HG03025 (cell line): ENCODE data around the gene ZSWIM7.
A peak's percentile ranks its signal among the peaks of the same experiment; 100 is the strongest.
"Not testable (repeated sequence)": the region's sequence is repeated elsewhere in the genome, so short reads cannot be mapped to it uniquely, and the experiment has no call there.

Experiments used
- ATAC-seq: cut with Tn5 transposase; IDR thresholded peaks from one replicate; pipeline ENCODE4 v1.9.1; 2021; ENCODE audit warnings: mild to moderate bottlenecking, moderate library complexity; ENCODE audit not compliant: unreplicated experiment, low FRiP score

The ZSWIM7 gene

DNA sequence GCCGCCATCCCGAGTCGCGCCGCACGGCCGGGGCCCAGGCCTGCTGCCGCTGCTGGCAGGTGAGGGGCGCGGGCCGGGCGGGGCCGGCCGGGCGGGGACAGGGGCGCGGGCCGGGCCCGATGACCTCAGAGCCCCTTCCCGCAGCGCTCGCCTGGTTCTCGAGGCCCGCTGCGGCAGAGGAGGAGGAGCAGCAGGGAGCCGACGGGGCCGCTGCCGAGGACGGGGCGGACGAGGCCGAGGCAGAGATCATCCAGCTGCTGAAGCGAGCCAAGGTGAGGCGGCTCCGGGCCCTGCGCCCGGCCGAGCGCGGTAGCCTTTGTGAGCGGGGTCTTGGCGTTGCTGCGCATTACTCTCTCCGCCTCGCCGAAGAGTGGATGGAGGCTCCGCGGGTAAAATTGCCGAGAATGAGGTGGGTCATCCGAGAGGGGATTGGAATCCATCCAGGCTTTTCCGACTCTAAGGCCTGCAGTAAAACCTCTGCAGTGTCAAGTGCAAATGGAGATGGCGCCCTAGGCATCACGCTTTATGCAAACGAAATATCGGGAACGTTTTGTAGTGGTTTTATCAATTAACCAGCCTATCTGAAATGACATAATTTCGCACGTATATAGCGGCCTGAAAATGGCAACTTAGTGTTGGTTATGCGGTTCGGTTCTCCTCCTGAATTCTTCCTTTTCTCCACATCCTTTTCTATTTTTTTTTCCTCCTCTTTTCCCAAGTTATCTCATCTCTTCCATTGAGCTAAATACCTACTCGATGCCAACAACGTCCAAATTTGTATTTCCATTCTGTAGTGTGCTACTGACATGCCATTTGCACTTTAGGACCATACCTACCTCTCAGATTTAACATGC lies 697 bp upstream of the ZSWIM7 start:
- ATAC-seq = peak; percentile 25

DNA sequence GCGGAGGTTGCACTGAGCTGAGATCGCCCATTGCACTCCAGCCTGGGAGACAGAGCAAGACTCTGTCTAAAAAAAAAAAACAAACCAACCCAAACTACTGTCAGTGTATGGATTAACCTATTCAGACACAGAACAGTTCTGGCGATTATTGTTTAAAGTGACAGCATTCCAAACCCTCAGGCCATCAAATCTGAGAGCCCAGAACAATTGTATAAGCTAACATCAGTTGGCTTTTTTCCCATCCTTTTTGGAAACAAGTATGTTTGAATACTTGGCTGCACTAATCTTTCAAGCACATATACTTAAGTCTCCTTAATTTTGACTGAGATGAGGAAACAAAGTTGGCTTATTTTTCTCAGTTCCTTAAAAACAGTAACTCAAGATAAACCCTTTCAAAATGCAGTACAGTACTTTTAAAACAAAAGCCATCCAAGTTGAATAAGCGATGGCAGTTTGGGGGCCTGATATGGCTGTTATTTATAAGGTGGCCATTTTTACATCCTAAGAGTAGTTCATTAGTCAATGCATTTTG lies 1.4 kb downstream of the ZSWIM7 start:
- no peak for ATAC-seq

DNA sequence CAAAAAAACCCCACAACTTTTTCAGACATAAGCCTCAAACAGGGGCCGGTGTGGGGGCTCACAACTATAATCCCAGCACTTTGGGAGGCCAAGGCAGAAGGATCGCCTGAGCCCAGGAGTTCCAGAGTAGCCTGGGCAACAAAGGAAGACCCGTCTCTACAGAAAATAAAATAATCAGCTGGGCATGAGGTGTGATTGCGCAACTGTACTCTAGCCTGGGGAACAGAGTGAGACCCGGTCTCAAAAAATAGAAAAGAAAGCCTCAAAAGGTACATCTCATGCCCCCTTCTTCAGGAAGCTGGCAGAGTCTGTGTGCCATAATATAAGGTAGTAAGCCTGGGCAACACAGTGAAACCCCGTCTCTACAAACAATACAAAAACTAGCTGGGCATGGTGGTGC lies 3.2 kb downstream of the ZSWIM7 start:
- ATAC-seq = no peak

DNA sequence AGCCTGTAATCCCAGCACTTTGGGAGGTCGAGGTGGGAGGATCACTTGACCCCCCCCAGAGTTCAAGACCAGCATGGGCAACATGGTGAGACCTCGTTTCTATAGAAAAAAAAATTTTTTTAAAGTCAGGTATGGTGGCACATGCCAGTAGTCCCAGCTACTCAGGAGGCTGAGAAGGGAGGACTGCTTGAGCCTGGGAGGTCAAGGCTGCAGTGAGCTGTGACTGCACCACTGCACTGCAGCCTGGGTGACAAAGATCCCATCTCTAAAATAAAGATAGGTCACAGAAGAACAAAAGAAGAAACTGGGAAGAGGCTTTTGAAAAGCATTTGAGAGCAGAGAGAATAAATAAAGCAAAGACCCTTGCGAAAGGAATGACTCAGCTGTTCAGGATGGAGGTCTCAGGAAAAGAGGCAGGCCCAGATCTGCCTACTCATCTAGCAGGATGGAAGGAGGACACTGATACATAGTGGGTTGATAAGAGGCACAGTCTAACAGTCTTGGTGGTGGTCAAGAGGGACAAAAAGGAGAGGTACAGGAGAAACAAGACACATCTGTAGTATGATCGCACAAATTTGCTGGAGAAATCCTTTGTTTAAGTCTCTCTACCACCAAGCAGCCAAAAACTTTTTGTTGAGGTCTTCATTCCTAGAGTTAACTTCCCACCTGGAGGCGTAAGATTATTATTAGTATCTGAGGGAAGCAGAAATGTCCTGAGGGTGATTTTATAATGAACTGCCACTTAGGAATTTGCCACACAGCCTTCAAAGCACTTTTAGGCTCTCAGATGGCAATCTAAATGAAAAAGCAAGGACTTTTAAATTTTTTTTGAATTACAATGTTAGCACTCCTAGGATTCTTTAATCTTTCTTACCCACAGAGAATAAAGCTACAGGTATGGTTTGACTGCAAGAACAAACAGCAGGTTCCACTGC lies 17.6 kb downstream of the ZSWIM7 start:
- ATAC-seq = no peak

DNA sequence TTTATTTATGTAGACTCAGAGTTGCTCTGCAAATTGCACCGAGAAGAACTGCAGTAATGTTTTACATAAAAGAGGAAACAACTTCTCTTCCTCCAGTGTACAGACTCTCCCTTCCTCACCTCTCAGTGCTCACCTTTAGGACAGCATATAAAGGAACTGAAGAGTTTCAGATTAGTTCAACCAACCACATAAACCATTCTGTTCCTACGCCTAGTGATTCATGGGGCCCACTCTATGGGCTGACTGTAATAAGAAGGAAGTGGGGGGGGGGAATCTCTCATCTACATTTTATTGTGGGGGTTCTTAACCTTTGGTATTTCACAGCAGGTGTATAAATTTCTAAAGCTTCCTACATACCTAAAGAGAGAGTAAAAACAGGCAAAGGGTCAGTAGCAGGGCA lies 18.3 kb downstream of the ZSWIM7 start:
- peak; percentile 78 for ATAC-seq

DNA sequence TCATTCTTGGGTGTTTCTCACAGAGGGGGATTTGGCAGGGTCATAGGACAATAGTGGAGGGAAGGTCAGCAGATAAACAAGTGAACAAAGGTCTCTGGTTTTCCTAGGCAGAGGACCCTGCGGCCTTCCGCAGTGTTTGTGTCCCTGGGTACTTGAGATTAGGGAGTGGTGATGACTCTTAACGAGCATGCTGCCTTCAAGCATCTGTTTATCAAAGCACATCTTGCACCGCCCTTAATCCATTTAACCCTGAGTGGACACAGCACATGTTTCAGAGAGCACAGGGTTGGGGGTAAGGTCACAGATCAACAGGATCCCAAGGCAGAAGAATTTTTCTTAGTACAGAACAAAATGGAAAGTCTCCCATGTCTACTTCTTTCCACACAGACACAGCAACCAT lies 20.5 kb downstream of the ZSWIM7 start:
- not testable (repeated sequence) for ATAC-seq

DNA sequence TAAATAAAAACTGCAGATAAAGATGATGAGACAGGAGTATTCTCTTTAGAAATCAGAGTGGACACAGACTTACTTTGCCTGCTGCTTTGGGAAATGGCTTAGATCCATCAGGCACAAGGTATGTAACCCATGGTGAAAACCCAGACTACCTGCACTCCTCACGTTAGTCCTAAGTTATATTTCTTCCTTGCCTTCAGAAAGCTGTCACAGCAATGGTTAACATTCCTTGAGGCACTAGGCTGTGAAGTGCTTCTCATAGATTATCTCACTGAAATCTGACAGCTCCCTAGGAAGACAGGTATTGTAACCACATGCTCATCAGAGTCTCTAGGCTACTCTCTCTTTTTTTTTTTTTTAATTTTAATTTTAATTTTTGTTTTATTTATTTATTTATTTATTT lies 20.9 kb downstream of the ZSWIM7 start:
- ATAC-seq = no peak

DNA sequence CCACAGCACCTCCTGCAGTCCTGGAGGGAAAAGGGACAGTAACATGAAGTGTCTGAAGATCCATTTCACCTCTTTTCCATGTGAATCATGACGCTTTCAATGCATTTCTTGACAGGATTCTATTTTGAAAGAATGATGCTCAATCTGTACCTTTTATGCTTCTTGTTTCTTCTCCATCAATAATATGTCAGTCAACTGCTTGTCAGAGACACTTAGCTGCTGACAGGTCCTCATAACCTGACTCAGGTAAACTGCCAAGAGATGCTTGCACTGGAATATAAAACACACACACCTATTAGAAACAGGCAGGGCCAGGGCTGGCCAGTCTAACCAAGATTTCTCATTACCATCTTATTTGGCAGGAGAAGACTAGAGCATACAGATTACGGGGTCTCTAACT lies 21.6 kb downstream of the ZSWIM7 start:
- no peak for ATAC-seq

DNA sequence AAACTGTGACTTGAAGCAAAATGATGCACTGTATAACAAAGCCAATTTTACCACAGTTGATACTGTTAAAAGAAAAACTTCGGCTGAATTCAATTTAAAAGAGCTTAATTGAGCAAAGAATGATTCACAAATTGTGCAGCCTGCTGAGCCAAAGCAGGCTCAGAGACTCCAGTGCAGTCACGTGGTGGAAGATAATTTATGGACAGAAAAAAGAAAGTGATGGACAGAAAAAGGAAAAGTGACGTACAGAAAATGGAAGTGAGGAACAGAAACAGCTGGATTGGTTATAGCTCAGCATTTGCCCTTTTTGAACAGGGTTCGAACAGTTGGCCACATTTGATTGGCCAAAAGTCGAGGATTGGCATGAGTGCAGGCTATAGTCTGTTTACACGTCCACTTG lies 25.7 kb downstream of the ZSWIM7 start:
- ATAC-seq = no peak

DNA sequence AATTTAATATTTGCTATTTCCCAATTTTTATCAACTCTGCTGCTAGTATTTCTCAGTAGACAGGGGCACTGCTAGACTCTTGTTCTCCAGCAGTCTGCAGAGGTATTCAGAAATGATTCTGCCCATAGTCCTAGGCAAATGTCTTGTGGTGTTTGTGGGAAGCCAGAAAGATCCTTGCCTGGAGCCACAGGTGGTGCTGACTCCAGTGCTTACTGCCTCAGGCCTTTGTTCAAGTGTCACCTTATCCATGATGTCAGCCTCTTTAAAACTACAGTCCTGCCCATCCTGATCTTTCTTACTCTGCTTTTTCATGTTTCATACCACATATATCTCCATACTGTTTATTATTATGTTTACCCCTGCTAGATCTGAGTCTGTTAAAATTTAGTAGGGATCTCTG lies 26.5 kb downstream of the ZSWIM7 start:
- no peak for ATAC-seq

DNA sequence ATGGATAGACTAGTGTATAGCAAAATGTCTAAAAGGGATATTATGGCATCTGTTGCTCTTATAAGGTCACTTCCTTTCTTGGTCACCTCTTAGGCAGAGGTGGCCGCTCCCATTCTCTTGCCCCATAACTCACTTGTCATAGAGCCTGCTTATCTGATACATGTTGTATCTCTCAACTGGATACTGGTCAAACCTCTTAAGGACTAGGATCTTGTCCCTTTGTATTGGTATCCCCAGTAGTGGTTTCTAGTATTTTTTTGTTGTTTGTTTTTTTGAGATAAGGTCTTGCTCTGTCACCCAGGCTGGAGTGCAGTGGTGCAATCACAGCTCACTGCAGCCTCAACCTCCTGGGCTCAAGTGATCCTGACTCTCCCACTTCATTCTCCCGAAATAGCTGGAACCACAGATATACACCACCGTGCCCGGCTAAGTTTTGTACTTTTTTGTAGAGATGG lies 27.0 kb downstream of the ZSWIM7 start:
- ATAC-seq = no peak

DNA sequence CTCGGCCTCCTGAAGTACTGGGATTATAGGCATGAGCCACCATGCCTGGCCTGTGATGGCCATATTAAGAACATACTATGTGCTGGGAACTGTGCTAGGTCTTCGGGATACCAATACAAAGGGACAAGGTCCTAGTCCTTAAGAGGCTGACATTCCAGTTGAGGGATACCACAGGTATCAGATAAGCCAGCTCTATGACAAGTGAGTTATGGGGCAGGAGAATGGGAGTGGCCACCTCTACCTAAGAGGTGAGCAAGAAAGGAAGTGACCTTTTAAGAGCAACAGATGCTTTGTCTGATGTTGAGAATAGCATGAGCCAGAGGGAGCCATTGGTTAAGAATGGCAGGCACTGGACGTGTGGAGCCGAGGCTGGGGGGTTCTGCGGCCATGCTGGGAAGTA lies 27.6 kb downstream of the ZSWIM7 start:
- no peak for ATAC-seq

DNA sequence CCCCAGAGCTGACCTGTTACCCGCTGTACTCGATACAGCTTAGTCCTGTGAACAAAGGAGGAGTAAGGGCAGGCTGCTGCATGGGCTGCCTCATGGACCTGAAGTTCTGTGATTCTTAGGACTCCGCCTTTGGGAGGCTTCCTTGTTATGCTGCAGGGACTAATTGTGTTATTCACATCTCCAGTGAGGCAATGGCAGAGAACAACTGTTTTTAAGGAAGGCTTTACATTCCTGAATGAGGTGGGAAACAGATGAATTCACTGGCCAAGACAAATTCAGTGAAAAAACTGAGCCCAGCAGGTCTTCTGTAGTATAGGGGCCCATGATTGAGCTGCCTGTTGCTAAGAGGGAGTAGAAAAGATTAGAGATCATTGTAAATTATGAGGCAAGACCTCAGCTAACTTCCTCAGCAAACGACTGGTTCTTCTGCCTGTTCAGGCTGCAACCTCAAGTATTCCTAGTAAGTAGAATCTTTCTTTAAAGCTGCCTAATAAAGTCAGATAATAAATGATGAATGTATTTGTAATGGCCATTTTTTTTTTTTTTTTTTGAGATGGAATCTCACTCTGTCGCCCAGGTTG lies 28.3 kb downstream of the ZSWIM7 start:
- ATAC-seq = no peak

DNA sequence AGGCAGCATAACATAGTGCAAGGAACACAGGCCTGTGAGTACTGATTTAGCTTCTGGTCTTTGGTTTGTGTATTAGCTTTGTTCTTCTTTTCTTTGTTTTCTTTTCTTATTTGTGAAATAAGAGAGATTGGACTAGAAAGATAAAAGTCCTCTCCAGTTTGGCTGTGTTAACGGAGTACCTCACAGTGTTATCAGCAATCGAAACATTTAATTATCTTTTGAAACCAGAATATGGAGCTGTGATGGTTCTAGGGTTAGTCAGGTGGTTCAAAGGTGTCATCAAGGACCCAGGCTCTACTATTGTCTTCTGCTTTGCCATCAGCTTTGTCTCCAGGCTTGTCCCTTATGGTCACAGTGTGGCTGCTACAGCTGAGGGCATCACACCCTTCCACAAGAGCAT lies 29.0 kb downstream of the ZSWIM7 start:
- no peak for ATAC-seq

DNA sequence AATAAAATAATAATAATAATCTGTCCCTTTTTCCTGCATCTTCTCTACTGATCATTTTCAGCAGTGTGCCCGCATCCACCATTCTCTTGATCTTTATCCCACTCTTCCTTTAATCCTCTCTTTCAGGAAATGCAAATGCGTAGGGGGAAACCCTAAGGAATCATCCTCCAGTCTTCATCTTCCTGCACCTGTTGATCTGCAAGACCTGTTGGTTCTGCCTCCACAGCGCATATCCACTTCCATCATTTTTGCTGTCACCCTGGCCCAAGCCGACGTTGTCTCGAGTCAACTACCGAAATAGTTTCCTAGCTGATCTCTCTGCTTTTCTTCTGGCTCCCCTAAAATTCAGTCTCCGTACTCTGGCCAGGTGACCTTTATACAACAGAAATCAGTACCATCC lies 30.0 kb downstream of the ZSWIM7 start:
- no peak for ATAC-seq

DNA sequence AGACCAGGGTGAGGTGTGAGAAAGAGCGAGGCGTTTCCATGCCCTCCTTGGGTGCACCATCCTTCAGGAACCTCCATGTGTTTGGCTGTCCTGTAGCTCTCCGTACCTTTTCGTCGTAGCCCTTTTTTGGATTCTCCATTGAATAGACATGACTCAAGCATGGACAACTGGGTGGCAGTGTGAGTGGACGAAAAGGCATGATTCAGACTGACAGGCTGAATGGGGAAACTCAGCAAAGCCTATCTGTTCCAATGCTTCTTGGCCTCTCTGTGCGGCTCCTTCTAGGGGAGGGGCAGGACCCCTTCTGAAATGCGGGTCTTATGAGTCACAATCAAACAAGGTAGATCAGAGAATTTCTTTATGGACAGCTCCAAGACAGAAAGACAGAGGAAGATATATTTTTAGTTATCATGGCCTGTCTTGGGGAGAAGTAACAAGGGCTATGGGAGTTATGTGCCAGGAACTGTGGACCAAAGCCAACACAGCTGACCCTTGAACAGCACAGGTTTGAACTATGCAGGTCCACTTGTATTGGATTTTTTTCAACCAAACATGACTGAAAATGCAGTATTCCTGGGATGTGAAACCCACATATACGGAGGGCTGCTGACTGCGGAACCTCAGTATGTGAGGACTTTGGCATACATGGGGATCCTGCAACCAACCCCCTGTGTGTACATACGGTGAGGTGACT lies 31.7 kb downstream of the ZSWIM7 start:
- no peak for ATAC-seq

DNA sequence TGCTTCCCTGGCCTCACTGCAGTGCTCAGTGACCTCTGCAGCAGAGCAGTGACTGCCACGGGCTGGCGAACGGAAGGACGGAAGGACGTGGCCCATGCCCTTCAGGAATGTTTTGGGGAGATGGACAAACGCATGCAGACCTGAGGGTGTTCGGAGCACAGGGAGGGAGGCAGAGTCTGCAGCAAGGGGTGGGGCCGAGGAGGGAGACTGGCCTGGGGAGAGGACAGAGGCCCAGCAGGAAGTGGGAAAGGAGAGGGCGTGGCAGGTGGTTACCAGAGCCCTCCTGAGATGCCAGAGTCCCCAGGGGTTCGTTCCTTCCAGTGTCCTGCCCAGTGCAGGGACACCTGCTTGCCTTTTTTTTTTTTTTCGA lies 32.6 kb downstream of the ZSWIM7 start:
- no peak for ATAC-seq

DNA sequence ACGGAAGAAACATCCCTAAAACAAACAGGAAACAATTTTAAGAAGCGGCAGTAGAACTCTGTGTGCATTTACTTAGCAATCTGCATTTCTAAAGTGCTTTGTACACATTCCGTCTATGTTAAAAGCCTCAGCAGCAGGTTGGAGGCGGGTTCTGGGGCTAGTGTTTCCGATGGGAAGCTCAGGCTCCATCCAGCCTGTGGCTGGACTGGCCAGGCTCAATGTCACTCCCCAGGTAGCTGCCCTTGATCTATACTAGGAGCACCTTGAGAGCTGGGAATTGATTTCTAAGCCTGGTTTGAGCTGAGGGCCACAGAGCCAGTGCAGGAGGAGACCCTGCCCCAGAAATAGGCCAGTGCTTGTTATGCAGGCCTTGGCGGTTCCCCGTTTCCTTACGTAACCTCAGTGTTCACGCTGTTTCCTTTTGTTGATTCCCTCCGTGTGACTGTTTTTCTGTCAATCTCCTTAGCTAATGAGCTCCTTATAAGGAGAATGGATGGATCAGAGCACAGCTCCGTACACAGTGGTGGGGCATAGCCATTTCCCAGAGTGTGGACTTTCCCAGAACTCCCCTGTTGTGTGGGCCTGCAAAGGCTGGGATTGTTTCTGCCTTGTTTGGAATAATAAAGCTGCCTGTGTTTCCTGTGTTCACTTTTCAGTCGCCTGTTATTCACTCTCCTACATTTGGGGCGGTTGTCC lies 33.2 kb downstream of the ZSWIM7 start:
- ATAC-seq = no peak

DNA sequence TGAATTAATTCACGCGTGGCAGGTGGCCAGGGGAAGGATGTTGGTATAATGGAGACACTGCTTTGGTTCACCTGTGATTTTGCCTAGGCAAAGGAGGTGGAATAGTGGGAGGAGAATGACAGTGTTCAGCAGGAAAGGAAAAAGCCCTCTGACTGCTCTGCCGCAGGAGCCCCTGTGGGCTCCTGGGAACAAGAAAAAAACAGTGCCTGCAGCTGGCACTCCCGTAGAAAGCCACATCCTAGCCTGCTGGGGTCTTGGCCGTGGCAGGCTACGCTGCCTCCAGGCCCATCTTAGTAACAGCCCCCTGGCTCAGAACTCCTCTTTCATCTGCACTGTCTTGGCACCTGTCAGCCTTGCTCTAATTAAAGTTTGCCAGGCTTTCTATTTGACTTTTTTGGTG lies 34.0 kb downstream of the ZSWIM7 start:
- no peak for ATAC-seq

DNA sequence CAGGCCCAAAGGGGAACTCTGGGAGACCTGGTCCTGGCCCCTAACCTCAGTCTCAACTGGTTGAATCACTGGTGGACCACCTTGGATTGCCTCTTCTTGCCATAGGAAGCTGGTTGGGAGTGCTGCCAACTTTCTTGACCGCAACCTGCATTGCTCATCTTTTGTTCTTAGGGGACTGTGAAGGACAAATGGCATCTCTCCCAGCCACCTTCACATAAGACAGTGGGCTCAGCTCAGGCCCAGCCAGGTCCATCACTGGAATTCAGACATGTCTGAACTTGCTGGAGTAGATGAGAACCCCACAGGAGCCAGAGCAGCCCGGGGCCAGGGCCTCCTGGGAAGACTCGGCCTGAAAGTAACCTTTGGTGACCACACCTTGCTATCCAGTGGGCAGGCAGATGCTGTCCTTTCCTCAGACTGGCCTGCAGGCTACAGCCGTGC lies 35.8 kb downstream of the ZSWIM7 start:
- ATAC-seq = no peak
